MM.1S (cell line): ENCODE data around the gene CD244.
"Not testable (repeated sequence)": the region's sequence is repeated elsewhere in the genome, so short reads cannot be mapped to it uniquely, and the experiment has no call there.

Source experiments
- CTCF ChIP-seq: fragments of 300-600 bp; sonication (generic); IDR thresholded peaks from 2 replicates; pipeline ENCODE4 v1.5.1; 2016; ENCODE audit warnings: antibody characterized with exemption, low read length, mixed read lengths
- EZH2 ChIP-seq: fragments of 300-600 bp; sonication (generic); optimal IDR thresholded peaks from 2 replicates; pipeline ENCODE3; 2017; ENCODE audit warnings: low read depth, mild to moderate bottlenecking, antibody characterized with exemption, low read length, mixed read lengths
- EZH2phosphoT487 ChIP-seq: fragments of 300-600 bp; sonication (generic); IDR thresholded peaks from 2 replicates; pipeline ENCODE4 v1.6.1; 2018; ENCODE audit warnings: antibody characterized with exemption, low read length

GRCh38 chr1:160900683-160901082 lies 38.0 kb upstream of the CD244 start:
- TF ChIP-seq CTCF, EZH2, EZH2phosphoT487: not testable (repeated sequence)
